IMR-90 (cell line): ENCODE results near the gene PDS5B. TPM values are rescaled to one million over a fixed set of nuclear protein-coding genes. Genes with fewer than 3 reads are reported as not detected.

ENCODE experiments used
- microRNA-seq, 2 experiments: library from miRNA; stranded (forward) in 1 of 2; unstranded in 1 of 2; fragments of 10-50 nt in 1 of 2; fragments of <30 nt in 1 of 2; gene quantifications in 1 of 2; microRNA quantifications in 1 of 2; one replicate each; pipeline versions ENCODE3 to v1.1.0; 2013 to 2020; ENCODE audit not compliant: insufficient read depth in 1 of 2, insufficient read length in 1 of 2, unreplicated experiment in 1 of 2
- polyA plus RNA-seq, 3 experiments: library from polyadenylated mRNA; depleted of rRNA; stranded (reverse); fragments of >200 nt; gene quantifications; 2 replicates each; pipeline ENCODE4 v1.2.3, GENCODE V29; 2012; ENCODE audit warnings: low replicate concordance in 1 of 3
- small RNA-seq, 5 experiments: library from RNA; depleted of rRNA; stranded (forward); fragments of <200 nt; gene quantifications; one replicate each; pipeline ENCODE3, GENCODE V24; 2012
- total RNA-seq: library from RNA; depleted of rRNA; stranded (reverse); fragments of >200 nt; gene quantifications from 2 replicates; pipeline ENCODE4 v1.2.3, GENCODE V29; 2012; rRNA removed

Gene PDS5B
- total and polyA plus RNA-seq, 2 of the 4 experiments (the other 2 are of a cell fraction): 6.2 to 20.1 TPM

Small RNA genes lying within 50 kb of the gene (microRNA-seq; reads per million reads assigned to microRNA genes)
- gene RNY1P4 (ENCODE audit: insufficient read depth, insufficient read length): not detected

Small RNA genes lying within 50 kb of the gene (small RNA-seq; reads per million reads assigned to genes)
- gene RNY1P4: 0 reads per million in 5 experiments

Other genes with a start within 250 kb of the PDS5B start
- gene N4BP2L1, start 158.3 kb upstream of the PDS5B start, total RNA-seq: 0.18 and 0.28 TPM in 2 replicates
- gene N4BP2L1, start 158.3 kb upstream of the PDS5B start, polyA plus RNA-seq (2012; rRNA removed): 0.19 and 0.46 TPM in 2 replicates
- gene N4BP2L2, start 47.7 kb upstream of the PDS5B start, total RNA-seq: 34.6 and 66.7 TPM in 2 replicates
- gene N4BP2L2, start 47.7 kb upstream of the PDS5B start, polyA plus RNA-seq (2012; rRNA removed): 22.6 and 28.7 TPM in 2 replicates